Stimulated activated CD4-positive, alpha-beta T cell treated with anti-CD3 and anti-CD28 coated beads, Interleukin-15, amount 100 ng/mL, for 24 hours (primary cell): ENCODE data around the gene KRTAP9-3.
"Not testable (repeated sequence)": the region's sequence is repeated elsewhere in the genome, so short reads cannot be mapped to it uniquely, and the experiment has no call there.

ENCODE experiments used
- DNase-seq: peaks from one replicate; pipeline ENCODE4 v3.0.0-alpha.2; 2020

Gene KRTAP9-3

DNA sequence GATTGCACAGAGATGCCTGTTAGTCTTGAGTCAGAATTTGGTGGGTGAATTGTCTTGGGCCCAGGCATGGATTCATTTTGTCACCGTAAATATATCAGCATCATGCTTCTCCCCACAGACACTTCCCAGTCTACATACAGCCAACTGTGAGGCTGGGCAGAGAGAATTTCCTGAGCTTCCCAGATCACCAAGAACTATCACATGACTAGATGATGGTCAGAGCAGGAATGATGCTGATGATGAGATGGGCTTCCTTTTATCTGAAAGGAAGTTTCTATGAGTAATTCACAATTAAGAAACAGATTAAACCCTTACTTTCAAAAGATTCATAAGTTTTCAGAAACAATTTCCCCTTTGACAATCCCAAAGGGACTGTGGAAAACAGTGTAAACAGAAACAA lies 22.6 kb downstream of the KRTAP9-3 start:
- DNase-seq, result no peak

DNA sequence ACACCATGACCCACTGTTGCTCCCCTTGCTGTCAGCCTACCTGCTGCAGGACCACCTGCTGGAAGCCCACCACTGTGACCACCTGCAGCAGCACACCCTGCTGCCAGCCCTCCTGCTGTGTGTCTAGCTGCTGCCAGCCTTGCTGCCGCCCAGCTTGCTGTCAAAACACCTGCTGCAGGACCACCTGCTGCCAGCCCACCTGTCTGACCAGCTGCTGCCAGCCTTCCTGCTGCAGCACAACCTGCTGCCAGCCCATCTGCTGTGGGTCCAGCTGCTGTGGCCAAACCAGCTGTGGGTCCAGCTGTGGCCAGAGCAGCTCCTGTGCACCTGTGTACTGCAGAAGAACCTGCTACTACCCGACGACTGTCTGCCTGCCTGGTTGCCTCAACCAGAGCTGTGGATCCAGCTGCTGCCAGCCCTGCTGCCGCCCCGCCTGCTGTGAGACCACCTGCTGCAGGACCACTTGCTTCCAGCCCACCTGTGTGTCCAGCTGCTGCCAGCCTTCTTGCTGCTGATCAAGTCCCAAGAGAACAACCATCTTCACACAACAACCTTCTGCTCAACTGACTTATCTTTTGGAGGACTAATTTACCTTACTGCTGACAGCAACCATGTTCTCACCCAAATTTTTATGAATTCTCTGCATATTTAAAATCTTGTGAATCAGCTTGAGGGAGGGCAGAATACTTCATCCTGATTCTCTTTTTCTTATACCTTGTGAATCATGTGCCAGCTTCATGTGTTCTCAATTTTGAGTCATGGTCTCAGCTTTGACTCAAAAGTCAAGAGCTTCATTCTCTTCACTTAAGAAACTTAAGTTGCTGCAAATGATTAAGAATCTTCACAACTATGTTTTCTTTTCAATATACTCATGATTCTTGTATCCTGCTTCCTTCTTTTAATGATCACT lies 23.4 kb downstream of the KRTAP9-3 start, which contains the start of gene KRTAP9-9:
Gene KRTAP9-9, plus strand, starts transcription at position 4 of the 910 bp plus-strand sequence.
- DNase-seq, result not testable (repeated sequence)

DNA sequence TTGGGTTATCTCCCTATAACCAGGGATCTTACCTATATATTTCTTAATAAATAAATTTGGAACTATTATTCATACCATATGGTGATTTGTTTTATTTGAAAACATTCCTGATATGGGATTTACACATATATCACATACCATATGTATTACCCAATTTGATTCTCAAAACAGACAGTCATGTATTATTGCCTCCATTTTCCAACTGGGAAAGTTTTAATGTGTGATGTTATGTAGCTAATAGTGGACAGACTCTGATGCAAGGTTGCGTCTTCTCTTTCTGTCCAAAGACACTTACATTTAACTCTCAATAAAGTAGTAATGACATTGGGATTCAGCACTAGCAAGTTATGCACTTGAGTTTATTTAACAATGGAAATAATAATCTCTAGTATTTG lies 24.0 kb downstream of the KRTAP9-3 start:
- DNase-seq, result no peak

DNA sequence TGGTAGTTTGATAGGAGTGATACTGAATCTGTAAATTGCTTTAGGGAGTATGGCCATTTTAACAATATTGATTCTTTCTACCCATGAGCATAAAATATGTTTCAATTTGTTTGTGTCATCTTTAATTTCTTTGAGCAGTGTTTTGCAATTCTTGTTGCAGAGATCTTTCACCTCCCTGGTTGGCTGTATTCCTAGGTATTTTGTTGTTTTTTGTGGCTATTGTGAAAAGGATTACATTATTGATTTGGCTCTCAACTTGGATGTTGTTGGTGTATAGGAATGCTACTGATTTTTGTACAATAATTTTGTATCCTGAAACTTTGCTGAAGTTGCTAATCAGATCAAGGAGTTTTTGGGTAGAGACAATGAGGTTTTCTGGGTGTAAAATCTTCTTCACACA lies 26.2 kb downstream of the KRTAP9-3 start:
- DNase-seq, result no peak

DNA sequence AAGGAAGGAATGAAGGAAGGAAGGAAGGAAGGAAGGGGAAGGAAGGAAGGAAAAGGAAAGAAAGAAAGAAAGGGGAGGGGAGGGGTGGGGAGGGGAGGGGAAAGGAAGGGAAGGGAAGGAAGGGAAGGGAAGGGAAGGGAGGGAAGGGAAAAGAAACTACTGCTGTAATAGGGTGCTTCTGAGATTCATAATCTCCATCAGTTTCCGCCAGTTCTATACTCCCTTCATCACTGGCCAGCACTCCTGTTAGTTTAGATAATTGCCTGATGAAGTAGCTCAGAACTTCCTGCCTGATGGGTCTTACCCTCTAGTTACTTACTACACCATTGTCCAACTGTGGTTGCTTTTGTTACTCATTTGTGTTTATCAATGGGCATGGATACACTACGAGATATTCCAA lies 31.0 kb downstream of the KRTAP9-3 start:
- DNase-seq, result no peak

DNA sequence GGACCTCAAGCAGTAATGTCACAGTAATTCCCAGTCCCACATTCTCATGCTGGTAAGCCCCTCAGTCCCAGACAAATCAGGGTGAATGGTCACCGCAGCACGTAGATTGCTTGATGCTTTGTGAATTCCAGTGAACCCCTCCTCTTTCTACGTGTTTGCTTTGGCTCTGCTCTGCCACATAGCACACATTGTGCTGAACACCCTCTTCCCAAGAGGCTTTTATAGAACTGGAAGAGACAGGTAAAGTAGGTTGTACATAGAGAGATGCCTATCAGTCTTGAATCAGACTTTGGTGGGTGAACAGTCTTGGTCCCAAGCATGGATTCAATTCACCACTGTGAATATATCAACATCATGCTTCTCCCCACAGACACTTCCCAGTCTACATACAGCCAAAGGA lies 32.4 kb downstream of the KRTAP9-3 start:
- no peak for DNase-seq

DNA sequence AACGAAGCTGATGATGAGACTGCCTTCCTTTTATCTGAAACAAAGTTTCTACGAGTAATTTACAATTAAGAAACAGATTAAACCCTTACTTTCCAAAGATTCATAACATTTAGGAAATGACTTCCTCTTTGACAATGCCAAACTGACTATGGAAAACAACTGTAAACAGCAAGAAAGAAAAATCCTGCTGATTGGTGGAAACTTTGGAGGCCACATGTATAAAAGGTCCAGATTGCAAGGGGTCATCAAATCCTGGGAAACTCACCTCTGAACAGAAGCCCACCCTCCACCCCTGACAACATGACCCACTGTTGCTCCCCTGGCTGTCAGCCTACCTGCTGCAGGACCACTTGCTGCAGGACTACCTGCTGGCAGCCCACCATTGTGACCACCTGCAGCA lies 32.8 kb downstream of the KRTAP9-3 start, which contains the start of gene KRTAP9-6:
Gene KRTAP9-6, plus strand, starts transcription at position 301 of the 400 bp plus-strand sequence. Its CDS starts 0 bp downstream, at position 301.
- DNase-seq, result no peak

DNA sequence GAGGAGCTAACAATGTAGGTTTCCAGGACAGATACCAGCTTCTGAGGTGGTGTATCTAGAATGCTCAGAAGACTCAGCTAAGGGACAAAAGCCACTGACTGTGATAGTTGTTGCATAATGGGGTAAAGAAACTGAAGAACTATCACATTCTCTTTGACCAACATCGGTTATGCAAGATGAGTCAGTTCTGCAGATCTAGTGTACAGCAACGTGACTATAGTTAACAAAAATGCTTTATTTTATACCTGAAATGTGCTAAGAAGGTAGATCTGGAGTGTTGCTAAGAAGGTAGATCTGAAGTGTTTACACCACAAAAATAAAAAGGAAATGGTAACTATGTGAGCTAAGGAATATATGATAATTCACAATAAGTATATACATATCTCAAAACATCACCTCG lies 35.5 kb downstream of the KRTAP9-3 start:
- no peak for DNase-seq

DNA sequence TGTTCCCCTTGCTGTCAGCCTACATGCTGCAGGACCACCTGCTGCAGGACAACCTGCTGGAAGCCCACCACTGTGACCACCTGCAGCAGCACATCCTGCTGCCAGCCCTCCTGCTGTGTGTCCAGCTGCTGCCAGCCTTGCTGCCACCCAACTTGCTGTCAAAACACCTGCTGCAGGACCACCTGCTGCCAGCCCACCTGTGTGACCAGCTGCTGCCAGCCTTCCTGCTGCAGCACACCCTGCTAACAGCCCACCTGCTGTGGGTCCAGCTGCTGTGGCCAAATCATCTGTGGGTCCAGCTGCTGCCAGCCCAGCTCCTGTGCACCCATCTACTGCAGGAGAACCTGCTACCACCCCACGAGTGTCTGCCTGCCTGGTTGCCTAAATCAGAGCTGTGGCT lies 39.1 kb downstream of the KRTAP9-3 start:
- DNase-seq, result not testable (repeated sequence)

DNA sequence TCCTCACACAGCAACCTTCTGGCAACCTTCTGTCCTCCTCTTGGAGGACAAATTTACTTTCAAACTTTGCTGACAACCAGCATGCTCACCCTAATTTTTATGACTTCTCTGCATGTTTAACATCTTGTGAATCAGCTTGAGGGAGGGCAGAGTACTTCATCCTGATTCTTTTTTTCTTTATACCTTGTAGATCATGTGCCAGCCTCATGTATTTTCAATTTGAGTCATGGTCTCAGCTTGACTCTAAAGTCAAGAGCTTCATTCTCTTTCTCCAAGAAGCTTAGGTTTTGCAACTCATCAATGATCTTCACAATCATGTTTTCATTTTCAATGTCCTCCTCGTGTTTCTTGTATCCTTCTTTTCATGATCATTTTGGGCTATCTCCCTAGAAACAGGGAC lies 39.6 kb downstream of the KRTAP9-3 start:
- no peak for DNase-seq

DNA sequence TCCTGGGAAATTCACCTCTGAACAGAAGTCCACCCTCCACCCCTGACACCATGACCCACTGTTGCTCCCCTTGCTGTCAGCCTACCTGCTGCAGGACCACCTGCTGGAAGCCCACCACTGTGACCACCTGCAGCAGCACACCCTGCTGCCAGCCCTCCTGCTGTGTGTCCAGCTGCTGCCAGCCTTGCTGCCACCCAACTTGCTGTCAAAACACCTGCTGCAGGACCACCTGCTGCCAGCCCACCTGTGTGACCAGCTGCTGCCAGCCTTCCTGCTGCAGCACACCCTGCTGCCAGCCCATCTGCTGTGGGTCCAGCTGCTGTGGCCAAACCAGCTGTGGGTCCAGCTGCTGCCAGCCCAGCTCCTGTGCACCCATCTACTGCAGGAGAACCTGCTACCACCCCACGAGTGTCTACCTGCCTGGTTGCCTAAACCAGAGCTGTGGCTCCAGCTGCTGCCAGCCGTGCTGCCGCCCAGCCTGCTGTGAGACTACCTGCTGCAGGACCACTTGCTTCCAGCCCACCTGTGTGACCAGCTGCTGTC lies 43.5 kb downstream of the KRTAP9-3 start, which contains the start of gene KRTAP9-7:
Gene KRTAP9-7, plus strand, starts transcription at position 51 of the 543 bp plus-strand sequence. Its CDS starts 0 bp downstream, at position 51.
- DNase-seq, result not testable (repeated sequence)

DNA sequence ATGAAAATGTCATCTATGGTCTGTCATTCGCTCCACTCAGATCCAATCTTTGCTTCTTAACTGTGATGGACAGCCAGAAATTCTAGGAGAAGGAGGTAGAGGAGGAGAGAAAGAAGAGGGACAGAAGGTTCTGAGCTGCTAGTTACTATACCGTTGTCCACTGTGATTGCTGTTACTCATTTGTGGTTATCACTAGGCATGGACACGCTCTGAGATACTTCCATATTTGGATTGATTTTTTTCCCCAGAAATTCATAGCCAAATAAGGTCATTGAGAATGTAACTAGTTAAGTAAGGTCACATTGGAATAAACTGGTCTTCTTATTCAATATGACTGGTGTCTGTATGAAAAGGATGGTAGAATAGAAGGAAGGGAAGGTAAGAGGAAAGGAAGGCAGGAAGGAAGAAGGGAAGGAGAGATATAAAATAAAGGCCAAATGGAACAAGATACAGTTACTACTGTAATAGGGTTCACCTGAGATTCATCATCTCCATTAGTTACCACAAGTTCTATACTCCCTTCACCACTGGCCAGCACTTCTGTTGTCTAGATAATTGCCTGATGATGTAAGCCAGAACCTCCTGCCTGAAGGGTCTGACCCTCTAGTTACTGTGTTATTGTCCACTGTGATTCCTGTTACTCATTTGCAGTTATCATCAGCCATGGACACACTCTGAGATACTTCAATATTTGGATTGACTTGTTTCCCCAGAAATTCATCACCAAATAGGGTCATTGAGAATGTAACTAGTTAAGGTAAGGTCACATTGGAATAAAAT lies 46.1 kb downstream of the KRTAP9-3 start:
- DNase-seq, result no peak
